Measurements from ENCODE around the gene IFTAP.
A peak's percentile ranks its signal among the peaks of the same experiment; 100 is the strongest.
"Not testable (repeated sequence)": the region's sequence is repeated elsewhere in the genome, so short reads cannot be mapped to it uniquely, and the experiment has no call there.

Gene IFTAP, protein sequence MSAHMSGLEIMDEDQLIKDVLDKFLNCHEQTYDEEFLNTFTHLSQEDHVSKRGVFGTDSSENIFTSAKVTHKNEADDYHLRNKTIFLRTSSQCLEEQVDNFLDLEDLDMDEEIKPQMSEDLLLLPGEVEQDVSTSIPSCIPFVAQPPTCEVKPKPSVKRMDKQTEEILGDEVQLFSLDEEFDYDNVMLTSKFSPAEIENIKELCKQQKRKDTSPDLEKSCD

DNA sequence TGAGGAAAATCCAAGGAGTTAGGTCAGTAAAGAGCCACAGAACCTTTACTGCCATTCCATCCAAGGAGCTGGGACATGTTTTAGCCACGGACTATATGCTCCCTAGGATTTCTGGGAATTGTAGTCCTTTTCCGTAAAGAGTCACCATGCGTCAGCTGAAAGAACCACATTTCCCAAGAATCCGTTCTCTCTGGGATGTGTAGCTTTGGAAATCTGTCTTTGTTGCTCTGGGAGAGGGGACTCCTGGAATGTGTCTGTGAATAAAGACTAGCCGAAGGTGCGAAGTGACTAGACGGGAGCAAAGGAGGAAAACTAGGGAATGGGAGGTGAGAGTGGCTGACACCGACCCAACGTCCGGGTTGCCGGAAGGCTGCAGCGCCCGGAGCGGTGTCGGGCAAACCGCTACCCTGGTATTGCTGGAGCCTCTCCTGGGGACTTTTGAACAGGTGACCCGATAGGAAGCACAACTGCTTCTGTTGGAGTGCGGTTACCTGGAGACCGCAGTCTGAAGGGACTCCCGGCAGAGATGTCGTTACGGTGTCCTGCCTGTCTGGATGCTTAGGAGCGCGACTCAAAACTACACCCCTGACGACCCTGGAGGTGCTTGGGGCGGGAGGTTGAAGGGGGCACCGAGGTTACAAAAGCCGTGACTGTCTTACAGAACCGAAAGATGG, at the start of gene IFTAP:
Gene IFTAP (plus strand): TSS at position 187 of the 674 bp plus-strand sequence. CDS start 15,602 bp downstream, outside the sequence.
- Histone ChIP-seq H3K9me3 (ENCODE audit: control insufficient read depth, insufficient read depth, low read depth, low read length) (no peaks in the 10 kb centered on the region), H3K27ac (ENCODE audit: low read depth, low read length) (no peak within 1 kb of the TSS), H3K27me3 (ENCODE audit: control insufficient read depth, insufficient read depth, low read length) (peaks cover 26% of the 10 kb centered on the region), H3K9ac (ENCODE audit: low read length) (peak within 1 kb of the TSS; percentile 63), H3K4me1 (ENCODE audit: control insufficient read depth, insufficient read depth, low read length) (no peaks in the 10 kb centered on the region), H3K36me3 (ENCODE audit: control insufficient read depth, insufficient read depth, low read length) (no peaks in the 10 kb centered on the region), H3K4me3 (ENCODE audit: low read depth, low read length) (peak within 1 kb of the TSS; percentile 78)

DNA sequence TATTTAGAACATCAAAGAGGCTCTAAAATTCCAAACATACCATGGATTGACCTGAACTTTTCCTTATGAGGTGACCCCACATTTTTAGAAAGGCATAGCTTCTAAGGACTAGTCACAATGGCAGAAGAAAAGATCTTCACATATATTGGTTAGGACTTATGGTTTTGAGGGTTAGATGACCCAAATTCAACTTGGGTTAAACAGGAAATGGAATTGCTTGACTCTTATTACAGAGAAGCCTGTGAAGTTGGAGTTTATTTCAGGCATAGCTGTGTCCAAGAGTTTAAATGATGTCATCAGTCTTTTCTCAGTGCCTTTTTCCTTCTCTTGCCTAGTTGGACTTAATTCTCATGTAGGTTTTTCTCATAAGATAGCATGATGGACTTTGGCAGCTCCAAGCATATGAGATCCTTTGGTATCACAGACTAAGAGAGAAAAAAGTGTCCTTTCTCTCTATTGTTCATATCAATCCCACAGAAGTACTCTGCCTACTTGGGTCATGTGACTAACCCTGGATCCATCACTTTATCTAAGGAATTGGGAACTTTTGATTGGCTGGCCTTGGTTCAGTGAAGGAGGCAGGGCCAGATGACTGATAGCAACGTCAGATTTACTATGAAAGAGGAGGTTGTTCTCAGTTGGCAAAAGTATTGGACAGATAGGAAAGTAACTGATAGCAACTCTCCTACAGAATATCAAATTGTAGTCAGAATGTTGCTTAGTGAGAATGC, 43.8 kb upstream of the IFTAP start:
- Histone ChIP-seq H3K27me3 (ENCODE audit: control insufficient read depth, insufficient read depth, low read length) (no peaks in the 10 kb centered on the region), H3K27ac (ENCODE audit: low read depth, low read length) (no peak overlapping the region), H3K9me3 (ENCODE audit: control insufficient read depth, insufficient read depth, low read depth, low read length) (no peaks in the 10 kb centered on the region; the same call in 1 of the 2 replicates), H3K4me3 (ENCODE audit: low read depth, low read length) (no peak overlapping the region), H3K9ac (ENCODE audit: low read length) (no peak overlapping the region), H3K36me3 (ENCODE audit: control insufficient read depth, insufficient read depth, low read length) (no peaks in the 10 kb centered on the region), H3K4me1 (ENCODE audit: control insufficient read depth, insufficient read depth, low read length) (no peaks in the 10 kb centered on the region)

DNA sequence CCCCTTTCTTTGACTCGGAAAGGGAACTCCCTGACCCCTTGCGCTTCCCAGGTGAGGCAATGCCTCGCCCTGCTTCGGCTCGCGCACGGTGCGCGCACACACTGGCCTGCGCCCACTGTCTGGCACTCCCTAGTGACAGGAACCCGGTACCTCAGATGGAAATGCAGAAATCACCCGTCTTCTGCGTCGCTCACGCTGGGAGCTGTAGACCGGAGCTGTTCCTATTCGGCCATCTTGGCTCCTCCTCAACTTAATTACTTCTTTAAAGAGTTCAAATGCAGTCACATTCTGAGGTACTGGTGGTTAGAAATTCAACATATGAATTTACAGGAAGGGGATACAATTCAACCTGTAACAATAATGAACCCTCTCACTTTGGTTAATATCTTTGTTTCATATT, 36.9 kb upstream of the IFTAP start:
- H3K27ac ChIP-seq (ENCODE audit: low read depth, low read length); H3K4me1 ChIP-seq (ENCODE audit: control insufficient read depth, insufficient read depth, low read length); H3K36me3 ChIP-seq (ENCODE audit: control insufficient read depth, insufficient read depth, low read length); H3K27me3 ChIP-seq (ENCODE audit: control insufficient read depth, insufficient read depth, low read length): not testable (repeated sequence)
- H3K4me3 ChIP-seq (ENCODE audit: low read depth, low read length): peak overlapping the region; percentile 48
- H3K9ac ChIP-seq (ENCODE audit: low read length): peak overlapping the region; percentile 33
- H3K9me3 ChIP-seq (ENCODE audit: control insufficient read depth, insufficient read depth, low read depth, low read length): peaks cover 14% of the 10 kb centered on the region

DNA sequence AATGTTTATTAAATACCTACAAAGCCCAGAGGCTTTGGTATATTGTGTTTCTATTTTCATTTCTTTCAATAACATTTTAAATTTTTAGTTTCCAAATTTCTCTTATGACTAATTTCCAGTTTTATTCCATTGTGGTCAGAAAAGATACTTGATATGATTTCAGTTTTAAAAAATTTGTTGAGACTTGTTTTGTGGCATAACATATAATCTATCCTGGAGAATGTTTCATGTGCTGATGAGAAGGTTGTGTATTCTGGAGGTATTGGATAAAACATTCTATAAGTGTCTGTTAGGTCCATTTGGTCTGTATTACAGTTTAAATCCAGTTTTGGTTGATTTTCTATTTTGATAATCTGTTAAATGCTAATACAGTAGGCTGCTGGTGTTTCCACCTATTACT, 36.3 kb upstream of the IFTAP start:
- peak overlapping the region; percentile 48; the same call in 1 of the 2 replicates for H3K4me3 ChIP-seq (ENCODE audit: low read depth, low read length)
- no peaks in the 10 kb centered on the region for H3K27me3 ChIP-seq (ENCODE audit: control insufficient read depth, insufficient read depth, low read length)
- no peaks in the 10 kb centered on the region for H3K4me1 ChIP-seq (ENCODE audit: control insufficient read depth, insufficient read depth, low read length)
- no peak overlapping the region for H3K9ac ChIP-seq (ENCODE audit: low read length)
- H3K27ac ChIP-seq (ENCODE audit: low read depth, low read length): no peak overlapping the region
- H3K36me3 ChIP-seq (ENCODE audit: control insufficient read depth, insufficient read depth, low read length): no peaks in the 10 kb centered on the region
- H3K9me3 ChIP-seq (ENCODE audit: control insufficient read depth, insufficient read depth, low read depth, low read length): peaks cover 14% of the 10 kb centered on the region

DNA sequence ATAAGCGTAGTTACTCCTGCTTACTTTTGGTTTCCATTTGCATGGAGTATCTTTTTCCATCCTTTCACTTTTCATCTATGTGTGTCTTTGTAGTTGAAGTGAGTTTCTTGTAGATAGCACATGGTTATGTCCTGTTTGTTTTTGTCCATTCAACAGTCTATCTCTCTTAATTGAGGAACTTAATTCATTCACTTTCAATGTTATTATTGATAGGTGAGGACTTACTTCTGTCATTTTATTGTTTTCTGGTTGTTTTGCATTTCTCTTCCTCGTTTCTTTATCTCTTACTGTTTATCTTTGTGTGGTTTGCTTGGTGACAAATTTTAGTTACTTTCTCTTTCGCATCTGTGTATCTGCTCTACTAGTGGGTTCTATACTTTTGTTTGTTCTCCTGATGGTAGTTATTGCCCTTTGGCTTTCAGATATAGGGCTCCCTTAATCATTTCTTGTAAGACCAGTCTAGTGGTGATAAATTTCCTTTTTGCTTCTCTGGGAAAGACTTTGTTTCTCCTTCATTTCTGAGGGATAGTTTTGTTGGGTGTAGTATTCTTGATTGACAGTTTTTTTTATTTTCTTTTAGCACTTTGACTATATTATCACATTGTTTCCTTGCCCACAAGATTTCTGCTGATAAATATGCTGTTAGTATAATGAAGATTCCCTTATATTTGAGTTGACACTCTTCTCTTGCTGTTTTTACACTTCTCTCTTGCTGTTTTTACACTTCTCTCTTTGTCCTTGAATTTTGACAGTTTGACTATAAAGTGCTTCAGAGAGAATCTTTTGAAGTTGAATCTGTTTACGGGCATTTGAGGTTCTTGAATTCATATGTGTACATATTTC, 35.5 kb upstream of the IFTAP start:
- H3K36me3 ChIP-seq (ENCODE audit: control insufficient read depth, insufficient read depth, low read length): no peaks in the 10 kb centered on the region
- no peak overlapping the region for H3K4me3 ChIP-seq (ENCODE audit: low read depth, low read length)
- peaks cover under 1% of the 10 kb centered on the region; the same call in 1 of the 2 replicates for H3K4me1 ChIP-seq (ENCODE audit: control insufficient read depth, insufficient read depth, low read length)
- no peak overlapping the region for H3K27ac ChIP-seq (ENCODE audit: low read depth, low read length)
- H3K27me3 ChIP-seq (ENCODE audit: control insufficient read depth, insufficient read depth, low read length): no peaks in the 10 kb centered on the region
- H3K9ac ChIP-seq (ENCODE audit: low read length): no peak overlapping the region
- H3K9me3 ChIP-seq (ENCODE audit: control insufficient read depth, insufficient read depth, low read depth, low read length): peaks cover 14% of the 10 kb centered on the region

DNA sequence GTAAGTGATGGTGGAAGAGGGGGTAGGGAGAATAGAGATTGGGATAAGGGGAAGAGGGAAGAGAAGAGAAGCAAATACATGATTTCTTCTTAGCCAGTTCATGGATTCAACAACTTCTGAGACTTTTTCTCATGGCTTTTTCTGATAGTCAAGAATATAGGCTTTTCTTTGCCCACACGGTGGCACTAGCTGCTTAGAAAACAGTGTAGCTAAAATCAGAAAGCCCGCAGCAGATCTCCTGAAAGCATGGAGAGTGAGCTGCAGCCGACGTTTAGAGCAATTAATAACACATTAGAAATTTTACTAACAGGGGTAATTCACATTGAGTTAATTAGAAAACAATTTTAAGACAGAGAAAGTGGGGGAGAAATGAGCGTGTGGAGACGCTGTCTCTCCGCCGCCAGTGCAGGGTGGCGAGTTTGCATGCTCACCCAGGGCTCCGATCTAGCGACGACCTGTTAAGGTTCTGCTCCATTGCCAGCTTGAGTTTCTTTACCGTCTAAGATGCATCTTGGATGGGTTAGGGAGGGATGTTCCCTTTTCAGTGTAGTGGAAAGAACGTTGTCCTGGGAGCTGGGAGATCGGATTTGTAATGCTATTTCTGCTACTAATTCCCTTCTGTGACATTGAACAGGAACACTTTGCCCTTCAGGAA, 29.8 kb upstream of the IFTAP start:
- no peaks in the 10 kb centered on the region for H3K36me3 ChIP-seq (ENCODE audit: control insufficient read depth, insufficient read depth, low read length)
- H3K27ac ChIP-seq (ENCODE audit: low read depth, low read length): no peak overlapping the region
- H3K27me3 ChIP-seq (ENCODE audit: control insufficient read depth, insufficient read depth, low read length): peaks cover 10% of the 10 kb centered on the region; the same call in 1 of the 2 replicates
- H3K9ac ChIP-seq (ENCODE audit: low read length): no peak overlapping the region
- H3K4me1 ChIP-seq (ENCODE audit: control insufficient read depth, insufficient read depth, low read length): peaks cover 8% of the 10 kb centered on the region; the same call in 1 of the 2 replicates
- peak overlapping the region; percentile 50 for H3K4me3 ChIP-seq (ENCODE audit: low read depth, low read length)
- H3K9me3 ChIP-seq (ENCODE audit: control insufficient read depth, insufficient read depth, low read depth, low read length): peaks cover 7% of the 10 kb centered on the region

DNA sequence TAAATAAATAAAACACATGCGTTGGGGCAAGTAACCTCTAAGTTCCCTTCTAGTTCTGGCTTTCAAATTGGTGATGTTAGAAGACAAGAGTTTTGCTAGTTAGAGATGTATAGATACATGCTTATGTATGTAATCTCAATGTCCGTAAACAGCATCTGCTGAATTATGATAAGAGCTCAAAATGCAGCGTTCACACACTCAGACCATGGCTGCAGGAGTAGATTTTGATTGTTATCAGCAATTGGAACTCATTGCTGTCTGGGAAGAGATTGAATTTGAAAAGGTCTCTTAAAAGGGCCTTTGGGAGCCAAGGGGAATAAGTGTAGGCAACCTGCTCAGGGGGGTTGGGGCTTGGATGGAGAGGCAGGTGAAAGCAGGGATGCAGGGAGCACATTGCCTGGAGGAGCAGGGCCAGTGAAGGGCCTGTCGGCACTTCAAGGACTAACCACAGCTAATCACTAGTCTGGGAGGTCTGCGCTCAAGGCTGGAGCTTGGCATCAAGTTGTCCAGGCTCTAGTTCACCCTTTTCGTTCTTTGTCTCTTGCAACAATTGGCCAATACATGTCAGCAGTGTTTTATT, 29.2 kb upstream of the IFTAP start:
- Histone ChIP-seq H3K27ac (ENCODE audit: low read depth, low read length) (no peak overlapping the region), H3K9me3 (ENCODE audit: control insufficient read depth, insufficient read depth, low read depth, low read length) (peaks cover 2% of the 10 kb centered on the region), H3K9ac (ENCODE audit: low read length) (no peak overlapping the region), H3K27me3 (ENCODE audit: control insufficient read depth, insufficient read depth, low read length) (peaks cover 10% of the 10 kb centered on the region; the same call in 1 of the 2 replicates), H3K4me1 (ENCODE audit: control insufficient read depth, insufficient read depth, low read length) (peaks cover 8% of the 10 kb centered on the region; the same call in 1 of the 2 replicates), H3K36me3 (ENCODE audit: control insufficient read depth, insufficient read depth, low read length) (no peaks in the 10 kb centered on the region), H3K4me3 (ENCODE audit: low read depth, low read length) (no peak overlapping the region; the same call in 1 of the 2 replicates)

DNA sequence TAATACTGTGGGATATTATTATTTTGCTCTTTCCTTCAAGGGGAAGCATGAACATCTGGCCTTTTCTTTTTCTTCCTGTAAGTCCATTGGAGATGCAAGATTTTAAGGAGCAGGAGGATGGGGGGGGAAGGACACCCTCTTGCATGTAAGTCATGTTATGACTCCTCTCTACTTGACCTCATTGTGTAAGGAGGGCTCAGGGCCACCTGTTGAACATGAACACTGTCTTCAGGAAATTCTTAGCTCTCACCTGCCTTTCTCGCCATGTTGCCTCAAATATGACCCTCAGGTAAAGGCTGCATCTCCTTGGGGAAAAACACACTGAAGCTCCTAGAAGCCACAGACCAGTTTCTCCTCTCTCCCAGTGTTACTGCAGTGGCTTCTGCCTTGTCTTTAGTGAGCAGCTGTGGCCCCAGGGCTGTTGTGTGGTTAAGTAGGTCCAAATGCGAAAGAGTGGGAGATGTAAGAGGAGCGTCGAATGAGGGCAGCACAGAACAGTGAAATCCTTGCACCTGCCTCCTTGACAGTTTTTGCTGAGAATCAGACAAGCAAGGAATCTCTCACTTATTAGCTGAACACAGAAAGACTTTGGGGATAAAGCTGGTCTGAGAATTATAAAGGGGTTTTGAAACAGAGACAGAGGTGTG, 27.8 kb upstream of the IFTAP start:
- H3K4me3 ChIP-seq (ENCODE audit: low read depth, low read length): no peak overlapping the region
- no peak overlapping the region for H3K9ac ChIP-seq (ENCODE audit: low read length)
- H3K27me3 ChIP-seq (ENCODE audit: control insufficient read depth, insufficient read depth, low read length): peaks cover 10% of the 10 kb centered on the region; the same call in 1 of the 2 replicates
- H3K4me1 ChIP-seq (ENCODE audit: control insufficient read depth, insufficient read depth, low read length): peaks cover 8% of the 10 kb centered on the region; the same call in 1 of the 2 replicates
- no peak overlapping the region for H3K27ac ChIP-seq (ENCODE audit: low read depth, low read length)
- H3K36me3 ChIP-seq (ENCODE audit: control insufficient read depth, insufficient read depth, low read length): no peaks in the 10 kb centered on the region
- H3K9me3 ChIP-seq (ENCODE audit: control insufficient read depth, insufficient read depth, low read depth, low read length): no peaks in the 10 kb centered on the region

DNA sequence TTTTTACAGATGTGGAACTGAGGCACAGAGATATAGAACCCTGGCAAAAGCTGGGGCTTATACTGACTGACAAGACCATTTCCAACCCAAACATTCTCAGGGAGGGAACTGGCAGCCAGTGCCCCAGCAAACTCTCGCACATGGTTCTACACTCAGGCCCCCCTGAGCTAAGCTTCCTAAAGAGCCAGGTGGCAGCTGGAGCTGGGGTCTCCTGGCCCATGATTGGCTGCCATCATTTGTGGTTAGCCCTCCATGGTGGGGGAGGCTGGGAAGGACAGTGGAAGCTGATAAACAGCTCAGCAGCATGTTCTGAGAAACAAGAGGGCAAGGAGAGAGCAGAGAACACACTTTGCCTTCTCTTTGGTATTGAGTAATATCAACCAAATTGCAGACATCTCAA, 26.6 kb upstream of the IFTAP start, which contains the start of gene RAG1:
Gene RAG1 (plus strand): TSS at position 314 of the 400 bp plus-strand sequence. CDS start 5,298 bp downstream, outside the sequence.
- Histone ChIP-seq H3K27ac (ENCODE audit: low read depth, low read length) (no peak within 1 kb of the TSS), H3K4me3 (ENCODE audit: low read depth, low read length) (no peak within 1 kb of the TSS), H3K27me3 (ENCODE audit: control insufficient read depth, insufficient read depth, low read length) (peaks cover 10% of the 10 kb centered on the region; the same call in 1 of the 2 replicates), H3K9me3 (ENCODE audit: control insufficient read depth, insufficient read depth, low read depth, low read length) (no peaks in the 10 kb centered on the region), H3K9ac (ENCODE audit: low read length) (no peak within 1 kb of the TSS), H3K4me1 (ENCODE audit: control insufficient read depth, insufficient read depth, low read length) (peaks cover 8% of the 10 kb centered on the region; the same call in 1 of the 2 replicates), H3K36me3 (ENCODE audit: control insufficient read depth, insufficient read depth, low read length) (no peaks in the 10 kb centered on the region)

Data from HUES6 (cell line).